Thoracic aorta (tissue), 2 donors: ENCODE results near the gene AFP. TPM values are rescaled to one million over a fixed set of nuclear protein-coding genes. Genes with fewer than 3 reads are reported as not detected.

Experiments used
- ATAC-seq: fragments of 150-250 bp; one replicate; pipeline ENCODE4 v1.8.0; 2017; ENCODE audit warnings: low read depth; ENCODE audit not compliant: insufficient number of reproducible peaks, low FRiP score
- DNase-seq: peaks from one replicate; pipeline ENCODE4 v3.0.0-alpha.2; 2020; ENCODE audit warnings: low spot score
- H3K27ac ChIP-seq, 2 donors: fragments of 200-600 bp; sonication (generic); 1 replicate in 1 of 2; 2 replicates in 1 of 2; pipeline ENCODE4 v1.5.1; 2016; ENCODE audit warnings: mild to moderate bottlenecking in 2 of 2, moderate library complexity in 2 of 2
- H3K27me3 ChIP-seq: fragments of 200-600 bp; sonication (generic); replicated peaks from 2 replicates; pipeline ENCODE4 v1.6.0; 2016; ENCODE audit warnings: mild to moderate bottlenecking; ENCODE audit not compliant: insufficient read depth
- H3K36me3 ChIP-seq: fragments of 200-600 bp; sonication (generic); one replicate; pipeline ENCODE4 v1.5.1; 2016
- H3K4me1 ChIP-seq, 2 donors: fragments of 200-600 bp; sonication (generic); 1 replicate in 1 of 2; 2 replicates in 1 of 2; pipeline versions ENCODE4 v1.5.1 to v1.6.0; 2016; ENCODE audit warnings: low read depth in 2 of 2, mild to moderate bottlenecking in 1 of 2; ENCODE audit not compliant: control insufficient read depth in 1 of 2
- H3K4me3 ChIP-seq: fragments of 200-600 bp; sonication (generic); 2 replicates; pipeline ENCODE4 v1.5.1; 2016; ENCODE audit warnings: mild to moderate bottlenecking
- H3K9me3 ChIP-seq: fragments of 200-600 bp; sonication (generic); 2 replicates; pipeline ENCODE4 v1.5.1; 2016
- CTCF ChIP-seq: fragments of 200-600 bp; sonication (generic); IDR thresholded peaks from one replicate; pipeline ENCODE4 v1.5.1; 2019; ENCODE audit warnings: antibody characterized with exemption
- total RNA-seq, 2 donors: library from RNA; depleted of rRNA; stranded (reverse); fragments of >200 nt; gene quantifications; one replicate each; pipeline versions ENCODE4 v1.1.0 to v1.2.3, GENCODE V29; 2016

AFP gene
- total RNA-seq, 2 donors from 2014 or later = not detected

- Histone ChIP-seq H3K9me3 (no peaks in the 10 kb centered on the region), H3K4me3 (no peak overlapping the region), H3K27ac (no peak overlapping the region), H3K4me1 (no peaks in the 10 kb centered on the region), H3K36me3 (no peaks in the 10 kb centered on the region), H3K27me3 (no peaks in the 10 kb centered on the region)
- DNase-seq = no peak
- no peak for ATAC-seq
- no peak for TF ChIP-seq CTCF
Observed at GRCh38 chr4:73426666-73427065, 9.4 kb upstream of the AFP start.

GRCh38 chr4:73429118-73429517 lies 6.9 kb upstream of the AFP start:
- Histone ChIP-seq H3K27me3 (no peaks in the 10 kb centered on the region), H3K9me3 (no peaks in the 10 kb centered on the region), H3K4me3 (no peak overlapping the region), H3K36me3 (no peaks in the 10 kb centered on the region), H3K4me1 (no peaks in the 10 kb centered on the region), H3K27ac (no peak overlapping the region)
- no peak for ATAC-seq
- TF ChIP-seq CTCF = no peak
- DNase-seq = no peak

- Histone ChIP-seq H3K27me3 (no peaks in the 10 kb centered on the region), H3K4me1 (no peaks in the 10 kb centered on the region), H3K36me3 (no peaks in the 10 kb centered on the region), H3K27ac (no peak overlapping the region), H3K9me3 (no peaks in the 10 kb centered on the region), H3K4me3 (no peak overlapping the region)
- ATAC-seq (no peak), DNase-seq (no peak)
- no peak for TF ChIP-seq CTCF
Observed at GRCh38 chr4:73429826-73430587, 6.0 kb upstream of the AFP start.

GRCh38 chr4:73431813-73432168 lies 4.2 kb upstream of the AFP start:
- no peak for DNase-seq
- Histone ChIP-seq H3K27me3 (no peaks in the 10 kb centered on the region), H3K4me1 (no peaks in the 10 kb centered on the region), H3K36me3 (no peaks in the 10 kb centered on the region), H3K27ac (no peak overlapping the region), H3K9me3 (no peaks in the 10 kb centered on the region), H3K4me3 (no peak overlapping the region)
- ATAC-seq = no peak
- no peak for TF ChIP-seq CTCF

GRCh38 chr4:73432169-73433000 lies 3.6 kb upstream of the AFP start:
- H3K9me3 ChIP-seq = no peaks in the 10 kb centered on the region
- H3K4me1 ChIP-seq = no peaks in the 10 kb centered on the region
- no peak for ATAC-seq
- no peak overlapping the region for H3K27ac ChIP-seq
- H3K4me3 ChIP-seq = no peak overlapping the region
- TF ChIP-seq CTCF = no peak
- no peak for DNase-seq
- no peaks in the 10 kb centered on the region for H3K36me3 ChIP-seq
- no peaks in the 10 kb centered on the region for H3K27me3 ChIP-seq
